GM19239 (cell line): ENCODE measurements around the gene ACTL7A.
"Not testable (repeated sequence)": the region's sequence is repeated elsewhere in the genome, so short reads cannot be mapped to it uniquely, and the experiment has no call there.

Experiments used
- DNase-seq: peaks from one replicate; pipeline ENCODE4 v3.0.0; 2011; ENCODE audit warnings: low spot score; ENCODE audit not compliant: insufficient read length
- FAIRE-seq: peaks from 2 replicates; lab custom pipeline; 2011; peaks lifted over from hg19 to GRCh38; lab: Jason Lieb, UNC

The ACTL7A gene, protein sequence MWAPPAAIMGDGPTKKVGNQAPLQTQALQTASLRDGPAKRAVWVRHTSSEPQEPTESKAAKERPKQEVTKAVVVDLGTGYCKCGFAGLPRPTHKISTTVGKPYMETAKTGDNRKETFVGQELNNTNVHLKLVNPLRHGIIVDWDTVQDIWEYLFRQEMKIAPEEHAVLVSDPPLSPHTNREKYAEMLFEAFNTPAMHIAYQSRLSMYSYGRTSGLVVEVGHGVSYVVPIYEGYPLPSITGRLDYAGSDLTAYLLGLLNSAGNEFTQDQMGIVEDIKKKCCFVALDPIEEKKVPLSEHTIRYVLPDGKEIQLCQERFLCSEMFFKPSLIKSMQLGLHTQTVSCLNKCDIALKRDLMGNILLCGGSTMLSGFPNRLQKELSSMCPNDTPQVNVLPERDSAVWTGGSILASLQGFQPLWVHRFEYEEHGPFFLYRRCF

DNA sequence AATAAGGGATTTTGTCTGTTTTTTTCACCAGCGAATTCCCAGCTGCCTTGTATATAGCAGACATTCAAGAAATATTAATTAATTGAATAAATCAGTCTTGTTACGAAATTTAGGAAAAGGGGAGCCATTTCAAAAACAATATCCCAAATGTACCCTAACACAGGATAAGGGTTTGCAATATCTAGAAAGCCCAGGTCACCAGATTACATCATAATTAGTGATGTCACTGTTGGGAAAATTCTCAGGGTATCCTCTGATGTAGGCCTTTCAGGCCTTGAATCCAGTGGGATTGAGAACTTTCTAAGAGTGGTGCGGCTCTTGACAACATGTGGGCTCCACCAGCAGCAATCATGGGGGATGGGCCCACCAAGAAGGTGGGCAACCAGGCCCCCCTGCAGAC is at the start of gene ACTL7A:
Gene ACTL7A (plus strand): TSS at position 270 of the 400 bp plus-strand sequence. CDS start 57 bp downstream, at position 327.
- DNase-seq, result no peak
- FAIRE-seq, result no peak

DNA sequence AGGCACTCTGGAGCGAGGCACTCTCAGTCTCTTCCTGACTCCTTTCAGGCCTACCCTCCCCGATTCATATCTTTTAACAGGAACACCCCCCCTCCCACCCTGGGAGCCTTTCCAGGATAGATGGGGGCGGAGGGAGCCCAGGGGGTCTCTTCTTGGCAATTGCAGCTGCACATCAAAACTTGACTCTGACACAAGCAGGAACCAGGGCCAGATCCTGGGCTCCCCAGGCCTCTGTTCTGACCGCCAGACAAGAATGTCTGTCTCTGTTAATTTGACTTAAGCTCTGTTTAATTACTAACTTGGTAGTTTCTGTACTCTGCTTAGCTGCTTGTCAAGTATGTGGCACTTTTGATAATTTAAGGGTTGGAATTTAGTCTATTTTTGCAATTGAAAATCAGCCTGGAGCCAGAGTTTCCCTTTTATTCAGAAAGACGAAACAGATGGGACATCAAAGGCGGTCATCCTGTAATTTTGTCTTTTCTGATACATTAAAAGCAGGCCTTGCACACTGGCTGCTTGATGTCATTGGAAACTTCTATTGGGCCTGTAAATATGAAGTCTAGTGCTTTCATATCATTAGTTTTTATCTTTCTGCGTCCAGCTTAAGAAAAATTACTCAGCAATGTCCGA is 49.6 kb upstream of the ACTL7A start:
- DNase-seq (no peak), FAIRE-seq (no peak)

DNA sequence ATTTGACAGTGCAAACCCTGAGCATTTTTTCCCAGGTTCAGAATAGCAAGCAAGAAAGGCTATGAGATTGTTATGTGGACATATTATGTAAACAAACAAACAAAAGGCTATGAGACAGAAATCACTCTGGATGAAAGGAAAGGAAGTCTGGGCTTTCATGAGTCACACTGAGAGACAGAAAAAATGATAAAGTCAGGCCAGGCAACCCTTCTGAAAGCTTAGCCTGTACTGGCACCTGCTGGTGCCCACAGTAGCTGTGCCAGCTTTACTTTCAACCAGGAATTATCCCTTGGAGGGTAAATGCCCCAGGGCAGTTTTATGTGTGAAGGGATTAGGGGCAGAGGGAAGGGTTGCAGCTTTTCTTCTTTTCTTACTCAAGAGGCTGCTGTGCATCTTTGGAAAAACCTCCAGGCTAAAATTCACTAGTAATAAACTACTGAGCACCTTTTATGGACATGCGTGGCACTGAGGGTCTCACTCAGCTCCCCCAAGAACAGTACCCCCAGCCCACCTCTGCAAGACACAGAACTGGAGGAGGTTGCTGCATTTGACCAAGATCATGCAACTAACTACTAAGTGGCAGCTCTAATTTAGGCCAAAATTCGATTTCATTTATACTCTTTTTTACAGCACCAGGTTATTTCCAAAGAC is 48.0 kb upstream of the ACTL7A start:
- no peak for DNase-seq
- no peak for FAIRE-seq

DNA sequence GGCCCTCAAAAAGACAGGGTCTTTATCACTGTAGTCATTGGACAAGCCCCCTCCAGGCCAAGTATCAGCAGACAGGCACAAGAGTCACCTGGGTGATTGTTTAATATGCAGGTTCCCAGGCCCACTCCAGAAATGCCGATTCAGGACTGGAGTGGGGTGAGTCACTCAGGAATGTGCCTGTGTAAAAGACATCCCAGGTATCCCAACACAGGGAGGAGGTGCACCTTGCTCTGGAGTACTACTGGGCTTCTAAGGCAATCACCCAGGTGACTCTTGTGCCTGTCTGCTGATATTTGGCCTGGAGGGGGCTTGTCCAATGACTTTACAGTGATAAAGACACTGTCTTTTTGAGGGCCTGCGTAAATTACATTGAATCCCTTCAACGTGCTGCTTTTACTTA is 46.9 kb upstream of the ACTL7A start:
- no peak for FAIRE-seq

DNA sequence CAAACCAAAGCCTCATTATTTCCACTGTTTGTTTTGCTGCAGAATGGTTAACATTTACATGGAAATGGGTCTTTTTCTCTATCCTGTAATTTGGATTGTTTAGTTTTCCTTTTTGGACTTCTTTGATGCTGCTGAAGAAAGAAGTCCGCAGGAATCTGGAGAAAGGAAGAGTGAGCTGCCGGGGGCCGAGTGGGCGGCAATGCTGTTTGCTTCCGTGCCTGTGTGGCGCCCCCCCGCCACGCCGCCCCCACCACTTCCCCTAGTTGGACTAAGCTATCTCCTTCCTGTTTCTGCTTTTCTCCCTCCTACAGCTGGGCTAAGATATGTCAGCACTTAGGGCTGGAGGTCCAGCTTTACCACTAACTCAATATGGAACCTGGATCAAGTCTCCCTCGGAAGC is 46.0 kb upstream of the ACTL7A start:
- FAIRE-seq, result no peak
- no peak for DNase-seq

More for the DNA sequence above, 46.9 kb upstream of the ACTL7A start:
- no peak for DNase-seq

DNA sequence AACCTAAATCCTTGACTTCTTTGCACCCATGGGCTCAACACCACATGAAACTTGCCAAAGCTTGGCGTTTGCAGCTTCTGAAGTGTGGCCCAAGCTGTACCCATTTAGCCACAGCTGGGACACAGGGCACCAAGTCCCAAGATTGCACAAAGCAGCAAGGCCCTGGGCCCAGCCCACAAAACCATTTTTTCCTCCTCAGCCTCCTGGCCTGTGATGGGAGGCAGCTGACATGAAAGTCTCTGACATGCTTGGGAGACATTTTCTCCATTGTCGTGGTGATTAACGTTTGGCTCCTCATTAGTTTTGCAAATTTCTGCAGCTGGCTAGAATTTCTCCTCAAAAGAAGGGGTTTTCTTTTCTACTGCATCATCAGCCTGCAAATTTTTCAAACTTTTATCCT is 38.2 kb upstream of the ACTL7A start:
- DNase-seq, result no peak
- FAIRE-seq, result no peak

DNA sequence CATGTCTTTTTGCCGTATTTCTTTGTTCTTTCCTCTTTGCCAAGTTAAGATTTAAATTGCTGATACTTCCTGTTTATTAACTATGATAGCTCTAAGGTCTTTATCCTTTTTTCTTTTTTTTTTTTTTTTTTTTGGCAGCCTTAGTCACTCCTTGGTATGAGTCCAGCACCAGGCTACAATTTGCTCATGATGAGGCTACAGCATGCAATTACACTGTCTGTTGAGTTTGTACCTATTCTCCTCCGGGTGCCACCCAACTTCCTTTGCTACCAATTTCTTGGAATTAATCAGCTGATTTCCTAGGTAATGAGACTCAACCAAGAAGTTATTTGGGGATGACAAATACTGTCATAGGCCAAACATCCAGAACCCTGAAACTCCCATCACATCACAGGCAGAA is 31.8 kb upstream of the ACTL7A start:
- no peak for DNase-seq
- no peak for FAIRE-seq

DNA sequence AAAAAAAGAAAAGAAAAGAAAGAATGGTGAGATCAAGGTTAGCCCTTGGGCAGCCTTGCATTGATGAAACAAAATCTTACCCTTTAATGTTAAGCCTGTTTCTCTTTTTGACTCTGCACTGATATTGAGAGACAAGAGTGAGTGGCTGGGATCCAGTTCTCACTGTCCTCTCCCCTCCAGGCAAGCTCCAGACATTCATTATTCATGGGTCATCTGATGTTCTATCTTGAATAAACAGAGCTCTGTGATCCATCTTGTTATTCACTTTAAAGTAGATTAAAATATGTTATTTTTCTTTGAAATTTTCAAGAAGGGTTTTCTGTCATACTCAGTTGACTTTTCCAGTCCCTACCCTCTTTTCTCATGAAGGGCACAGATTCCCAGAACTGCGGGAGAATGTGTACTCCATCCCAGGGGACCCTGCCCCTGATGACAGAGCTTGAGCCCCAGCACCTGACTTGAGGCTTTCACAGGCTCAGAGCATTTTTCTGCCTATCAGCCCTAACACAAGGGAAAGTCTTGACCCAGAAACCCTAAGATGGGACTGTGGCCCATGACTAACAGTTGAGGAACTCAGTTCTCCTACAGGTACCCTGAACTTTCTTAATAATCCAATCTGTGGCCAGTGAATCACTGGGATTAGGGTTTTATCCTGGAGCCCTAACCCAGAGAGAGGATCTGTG is 30.4 kb upstream of the ACTL7A start:
- DNase-seq, result no peak
- FAIRE-seq, result no peak

DNA sequence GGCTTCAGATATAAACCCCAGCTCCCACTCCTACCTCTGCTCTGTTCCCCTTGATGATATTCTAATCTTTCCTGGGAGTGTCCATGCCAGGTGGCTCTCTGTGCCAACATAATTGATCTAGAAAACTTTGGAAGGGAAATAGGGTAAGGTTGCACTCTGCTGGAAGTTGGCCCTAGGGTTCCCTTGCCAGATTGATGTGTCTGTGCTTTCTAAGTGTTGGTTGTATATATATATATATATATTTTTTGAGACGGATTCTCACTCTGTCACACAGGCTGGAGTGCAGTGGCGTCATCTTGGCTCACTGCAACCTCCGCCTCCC is 29.9 kb upstream of the ACTL7A start:
- no peak for DNase-seq
- FAIRE-seq, result no peak

DNA sequence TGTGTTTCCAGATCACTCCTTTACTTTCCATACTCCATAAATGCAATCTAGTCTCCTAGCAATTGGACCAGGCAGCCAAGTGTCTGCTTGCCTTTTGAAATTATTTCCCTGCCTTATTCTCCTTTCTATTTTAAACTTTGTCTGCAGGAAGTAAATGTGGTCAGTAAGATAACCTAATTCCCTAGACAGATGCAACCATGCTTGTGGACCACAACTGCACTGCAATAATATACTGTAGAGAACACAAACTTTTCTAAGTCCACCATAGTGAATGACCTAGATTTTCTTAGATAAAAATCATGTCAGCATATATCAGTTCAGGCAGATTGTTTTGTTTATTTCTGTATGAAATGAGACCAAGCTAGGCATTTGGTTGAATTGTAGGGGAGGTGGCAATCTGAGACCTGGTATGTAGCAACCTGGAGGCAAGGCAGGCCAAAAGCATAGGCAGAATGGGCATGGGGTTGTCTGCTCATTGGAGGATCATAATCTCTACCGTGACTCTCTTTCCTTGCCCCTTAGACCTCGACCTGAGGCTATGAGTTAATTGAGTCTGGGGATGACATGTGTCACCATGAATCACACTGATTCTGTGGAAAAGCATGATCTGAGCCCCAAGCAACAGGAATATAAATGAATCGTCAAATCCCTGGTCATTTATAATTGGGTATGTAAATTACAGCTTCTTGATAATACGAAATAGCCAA is 27.0 kb upstream of the ACTL7A start:
- DNase-seq (no peak), FAIRE-seq (no peak)

DNA sequence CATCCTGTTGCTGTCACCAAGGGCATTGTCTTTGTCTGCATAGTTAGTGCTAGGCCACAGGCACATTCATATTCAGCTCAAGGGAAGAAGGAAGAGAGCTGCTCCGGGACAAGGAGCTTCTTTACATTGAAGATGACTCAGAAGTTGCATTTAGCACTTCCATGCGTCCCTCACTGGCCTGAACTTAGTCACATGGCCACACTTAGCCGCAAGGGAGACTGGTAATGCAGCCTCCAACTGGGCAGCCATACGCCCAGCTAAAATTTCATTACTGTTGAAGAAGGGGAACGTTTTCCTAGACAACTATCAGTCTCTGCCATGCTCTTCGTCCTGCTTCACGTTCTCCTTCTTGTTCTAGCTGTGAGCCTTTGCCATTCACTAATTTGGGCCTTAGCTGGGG is 26.2 kb upstream of the ACTL7A start:
- DNase-seq (no peak), FAIRE-seq (no peak)

DNA sequence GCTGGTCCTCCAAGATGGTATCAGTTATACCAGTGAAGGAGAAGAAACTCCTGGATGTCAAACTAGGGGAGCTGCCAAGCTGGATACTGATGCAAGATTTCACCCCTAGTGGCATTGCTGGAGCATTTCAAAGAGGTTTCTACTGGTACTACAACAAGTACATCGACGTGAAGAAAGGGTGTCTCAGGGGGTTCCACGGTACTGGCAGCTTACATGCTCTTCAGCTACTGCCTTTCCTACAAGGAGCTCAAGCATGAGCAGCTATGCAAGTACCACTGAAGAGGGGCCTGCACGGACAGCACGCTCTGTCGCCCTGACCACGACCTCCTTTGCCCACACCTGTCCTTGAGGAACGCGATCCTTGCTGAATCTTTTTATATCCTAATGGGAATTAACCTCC is 25.7 kb upstream of the ACTL7A start:
- no peak for FAIRE-seq

DNA sequence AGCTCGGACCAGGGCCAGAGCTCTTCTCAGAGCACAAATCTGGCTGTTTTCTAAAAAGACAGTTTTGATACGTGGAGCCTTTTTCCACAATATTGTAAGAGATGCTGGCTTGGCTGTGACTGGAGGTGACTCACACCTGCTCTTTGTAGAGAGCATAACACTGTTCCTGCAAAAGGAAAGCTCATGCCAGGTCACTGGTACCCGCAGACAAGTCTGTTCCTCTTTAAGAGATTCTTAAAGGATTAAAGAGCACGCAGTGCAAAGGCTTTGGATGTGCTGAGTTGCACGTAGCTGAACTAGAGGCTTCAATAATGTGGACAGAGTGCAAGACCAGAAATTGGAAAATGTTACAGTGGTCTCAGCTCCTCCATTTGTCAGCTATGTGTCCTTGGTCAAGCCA is 25.3 kb upstream of the ACTL7A start:
- DNase-seq (no peak), FAIRE-seq (no peak)

More for the DNA sequence above, 25.7 kb upstream of the ACTL7A start:
- DNase-seq, result no peak

DNA sequence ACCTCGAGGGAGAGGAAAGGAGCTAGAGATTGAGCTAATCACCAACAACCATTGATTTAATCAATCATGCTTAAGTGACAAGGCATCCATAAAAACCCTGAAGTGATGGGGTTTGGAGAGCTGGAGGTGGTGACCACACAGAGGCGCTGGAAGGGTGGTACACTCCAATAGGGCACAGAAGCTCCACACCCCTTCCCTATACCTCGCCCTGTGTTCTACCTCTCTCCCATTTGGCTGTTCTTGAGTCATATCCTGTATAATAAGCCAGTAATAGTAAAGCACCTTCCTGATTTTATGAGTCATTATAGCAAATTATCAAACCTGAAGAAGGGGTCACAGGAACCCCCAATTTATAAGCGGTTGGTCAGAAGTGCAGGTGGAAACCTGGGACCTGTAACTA is 24.5 kb upstream of the ACTL7A start:
- no peak for DNase-seq
- FAIRE-seq, result no peak

DNA sequence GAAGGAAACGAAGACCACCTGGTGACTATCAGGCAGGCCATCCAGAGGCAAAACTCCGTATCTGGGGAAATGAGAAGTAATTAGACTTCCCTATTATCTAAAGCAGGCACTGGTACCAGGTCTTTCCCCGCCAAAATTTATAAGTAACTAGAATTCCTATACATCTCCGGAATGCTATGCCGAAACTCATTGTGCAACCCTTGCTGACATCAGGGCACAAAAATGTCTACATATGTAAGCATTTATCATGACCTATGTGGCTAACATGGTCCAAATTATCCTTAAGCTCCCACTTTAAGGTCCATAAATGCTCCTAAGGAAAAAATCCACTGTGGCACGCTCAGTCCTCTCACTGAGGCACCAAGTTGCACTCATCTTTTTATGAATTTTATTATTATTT is 24.0 kb upstream of the ACTL7A start:
- no peak for FAIRE-seq
- no peak for DNase-seq

DNA sequence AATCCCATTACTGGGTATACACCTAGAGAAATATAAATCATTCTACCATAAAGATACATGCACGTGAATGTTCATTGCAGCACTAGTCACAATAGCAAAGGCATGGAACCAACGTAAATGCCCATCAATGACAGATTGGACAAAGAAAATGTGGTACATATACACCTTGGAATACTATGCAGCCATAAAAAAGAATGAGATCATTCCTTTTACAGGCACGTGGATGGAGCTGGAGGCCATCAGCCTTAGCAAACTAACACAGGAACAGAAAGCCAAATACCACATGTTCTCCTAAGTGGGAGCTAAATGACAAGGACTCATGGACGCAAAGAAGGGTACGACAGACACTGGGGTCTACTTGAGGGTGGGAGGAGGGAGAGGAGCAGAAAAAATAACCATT is 22.5 kb upstream of the ACTL7A start:
- not testable (repeated sequence) for DNase-seq, FAIRE-seq

DNA sequence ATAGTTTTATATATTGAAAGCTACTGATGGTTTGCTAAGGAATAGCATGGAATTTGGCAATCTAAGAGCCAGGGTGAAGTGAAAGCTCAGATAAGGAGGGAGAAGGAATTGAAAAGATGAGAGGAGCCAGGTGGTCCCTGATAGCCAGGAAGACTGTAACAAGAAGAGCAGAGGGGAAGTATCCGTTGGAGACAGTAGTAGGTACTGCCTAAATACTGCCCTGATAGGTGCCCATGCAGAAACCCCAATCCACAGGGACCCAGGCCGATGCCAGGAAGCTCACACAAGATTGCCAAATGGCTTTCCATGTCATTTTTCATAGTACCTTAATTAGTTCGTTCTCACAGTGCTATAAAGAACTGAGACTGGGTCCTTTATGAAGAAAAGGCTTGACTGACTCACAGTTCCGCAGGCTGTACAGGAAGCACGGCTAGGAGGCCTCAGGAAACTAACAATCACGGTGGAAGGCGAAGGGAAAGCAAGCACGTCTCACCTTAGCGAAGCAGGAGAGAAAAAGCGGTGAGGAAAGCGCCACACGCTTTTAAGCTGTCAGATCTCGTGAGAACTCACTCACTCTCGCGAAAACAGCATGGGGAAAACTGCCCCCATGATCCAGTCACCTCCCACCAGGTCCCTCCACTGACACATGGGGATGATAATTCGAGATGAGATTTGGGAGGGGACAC is 19.3 kb upstream of the ACTL7A start:
- DNase-seq (no peak), FAIRE-seq (no peak)

DNA sequence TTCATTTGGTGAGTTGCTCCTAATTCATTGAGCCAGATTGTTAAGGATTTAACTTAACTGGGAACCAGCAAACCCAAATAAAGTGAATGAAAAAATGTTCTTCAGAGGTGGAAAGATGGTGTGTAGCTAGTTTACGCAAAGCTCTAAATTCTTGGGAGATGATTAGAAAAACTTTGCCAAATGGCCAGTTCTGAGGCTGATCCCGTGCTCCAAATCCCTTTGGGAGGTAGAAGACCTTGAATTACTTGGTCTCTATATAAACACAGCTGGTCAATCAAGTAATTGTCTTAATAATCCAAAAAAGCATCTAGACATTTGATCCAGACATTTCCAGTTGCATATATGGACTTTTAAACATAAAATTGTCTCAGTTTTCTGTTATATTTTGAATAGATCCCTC is 17.7 kb upstream of the ACTL7A start:
- DNase-seq, result no peak
- FAIRE-seq, result no peak

DNA sequence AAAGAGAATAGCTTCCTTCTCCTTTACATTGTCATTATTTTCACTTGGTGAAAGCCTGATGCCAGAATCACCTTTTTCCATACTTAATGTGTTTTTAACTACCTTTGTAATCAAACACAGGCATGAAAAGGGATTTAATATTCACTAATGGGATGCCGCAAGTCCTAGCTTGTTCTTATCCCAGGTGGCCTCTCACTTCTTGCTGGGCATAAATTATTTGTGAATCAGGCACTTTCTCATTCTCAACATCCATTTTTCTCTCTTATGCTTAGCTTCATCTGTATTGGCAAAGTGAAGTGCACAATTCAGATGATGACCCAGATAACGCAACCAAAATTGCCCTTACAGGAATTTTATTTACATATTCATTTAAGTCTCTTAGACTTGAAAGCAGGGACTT is 17.2 kb upstream of the ACTL7A start:
- no peak for DNase-seq
- no peak for FAIRE-seq

DNA sequence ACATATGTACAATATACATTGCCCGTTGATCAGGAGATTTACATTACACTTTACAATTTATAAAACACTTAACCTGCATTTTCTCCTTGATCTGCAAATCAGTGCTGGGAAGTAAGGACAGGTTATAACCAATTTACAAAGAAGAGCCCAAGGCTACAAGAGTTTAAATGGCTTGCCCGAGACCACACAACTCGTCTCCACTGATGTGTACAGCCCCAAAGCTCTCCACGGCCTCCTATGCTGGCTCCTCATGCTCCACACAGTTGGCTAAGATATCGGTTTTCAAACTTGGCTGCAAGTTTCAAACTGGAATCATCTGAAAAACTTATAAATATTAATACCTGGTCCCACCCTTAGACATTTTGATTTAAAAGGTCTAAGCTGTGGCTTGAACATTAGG is 16.6 kb upstream of the ACTL7A start:
- no peak for DNase-seq
- no peak for FAIRE-seq
